Measurements from ENCODE around the gene MIXL1.
"Not testable (repeated sequence)": the region's sequence is repeated elsewhere in the genome, so short reads cannot be mapped to it uniquely, and the experiment has no call there.

MIXL1 gene

DNA sequence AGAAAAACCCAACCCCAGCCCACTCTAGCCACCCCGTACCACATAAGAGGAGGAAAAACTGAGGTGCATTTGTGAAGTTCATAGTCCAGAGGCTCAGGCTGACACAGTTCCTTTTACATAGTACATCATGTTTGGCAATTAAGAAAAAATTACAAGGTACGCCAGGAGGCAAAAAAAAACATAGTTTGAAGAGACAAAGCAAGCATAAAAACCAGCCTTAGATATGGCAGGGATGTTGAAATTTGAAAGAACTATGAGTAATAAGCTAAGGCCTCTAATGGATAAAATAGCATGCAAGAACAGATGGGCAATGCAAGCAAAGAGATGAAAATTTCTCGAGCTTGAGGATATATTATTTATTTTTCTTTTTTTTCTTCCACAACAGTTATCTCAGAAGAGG lies 31.9 kb downstream of the MIXL1 start:
- no peak for DNase-seq (ENCODE audit: insufficient read length, low spot score)
- TF ChIP-seq POLR2AphosphoS5 (IDR thresholded peaks at IDR 0.05; ENCODE audit: low read depth, low read length) = no peak
- TF ChIP-seq PAX5 (IDR thresholded peaks at IDR 0.05; ENCODE audit: insufficient read depth, low read length, severe bottlenecking) = no peak
- no peak for TF ChIP-seq POLR2A (IDR thresholded peaks at IDR 0.05; ENCODE audit: low read depth, low read length)
- TF ChIP-seq POU2F2 (IDR thresholded peaks at IDR 0.05; ENCODE audit: low read depth, low read length) = no peak
- TF ChIP-seq TAF1 (IDR thresholded peaks at IDR 0.05; ENCODE audit: low read depth, low read length) = no peak
- TF ChIP-seq SPI1 (IDR thresholded peaks at IDR 0.05; ENCODE audit: low read depth, low read length) = no peak
- FAIRE-seq = no peak

DNA sequence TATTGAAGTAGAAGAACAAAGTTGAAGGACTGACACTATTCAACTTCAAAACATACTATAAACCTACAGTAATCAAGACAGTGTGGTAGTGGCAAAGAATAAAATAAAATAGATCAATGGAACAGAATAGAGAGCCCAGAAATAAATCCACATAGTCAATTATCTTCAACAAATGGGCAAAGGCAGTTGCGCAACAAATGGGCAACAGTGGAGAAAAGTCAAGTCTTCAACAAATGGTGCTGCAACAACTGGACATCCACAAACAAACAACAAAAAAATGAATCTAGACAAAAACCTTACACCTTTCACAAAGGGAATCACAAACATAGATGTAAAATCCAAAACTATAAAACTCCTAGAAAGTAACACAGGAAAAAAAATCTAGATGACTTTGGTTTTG lies 38.4 kb downstream of the MIXL1 start:
- TF ChIP-seq POLR2A (IDR thresholded peaks at IDR 0.05; ENCODE audit: low read depth, low read length) (no peak), PAX5 (IDR thresholded peaks at IDR 0.05; ENCODE audit: insufficient read depth, low read length, severe bottlenecking) (no peak), SPI1 (IDR thresholded peaks at IDR 0.05; ENCODE audit: low read depth, low read length) (no peak), POLR2AphosphoS5 (IDR thresholded peaks at IDR 0.05; ENCODE audit: low read depth, low read length) (no peak), POU2F2 (IDR thresholded peaks at IDR 0.05; ENCODE audit: low read depth, low read length) (no peak), TAF1 (IDR thresholded peaks at IDR 0.05; ENCODE audit: low read depth, low read length) (no peak)
- no peak for DNase-seq (ENCODE audit: insufficient read length, low spot score)
- FAIRE-seq = no peak

- DNase-seq (ENCODE audit: insufficient read length, low spot score) (no peak), FAIRE-seq (no peak)
- TF ChIP-seq PAX5 (IDR thresholded peaks at IDR 0.05; ENCODE audit: insufficient read depth, low read length, severe bottlenecking) = no peak
- no peak for TF ChIP-seq TAF1 (IDR thresholded peaks at IDR 0.05; ENCODE audit: low read depth, low read length)
- TF ChIP-seq POLR2AphosphoS5 (IDR thresholded peaks at IDR 0.05; ENCODE audit: low read depth, low read length) = no peak
- no peak for TF ChIP-seq POLR2A (IDR thresholded peaks at IDR 0.05; ENCODE audit: low read depth, low read length)
- TF ChIP-seq POU2F2 (IDR thresholded peaks at IDR 0.05; ENCODE audit: low read depth, low read length) = no peak
- no peak for TF ChIP-seq SPI1 (IDR thresholded peaks at IDR 0.05; ENCODE audit: low read depth, low read length)
These were observed 45.1 kb downstream of the MIXL1 start for GRCh38 chr1:226268421-226269124.

DNA sequence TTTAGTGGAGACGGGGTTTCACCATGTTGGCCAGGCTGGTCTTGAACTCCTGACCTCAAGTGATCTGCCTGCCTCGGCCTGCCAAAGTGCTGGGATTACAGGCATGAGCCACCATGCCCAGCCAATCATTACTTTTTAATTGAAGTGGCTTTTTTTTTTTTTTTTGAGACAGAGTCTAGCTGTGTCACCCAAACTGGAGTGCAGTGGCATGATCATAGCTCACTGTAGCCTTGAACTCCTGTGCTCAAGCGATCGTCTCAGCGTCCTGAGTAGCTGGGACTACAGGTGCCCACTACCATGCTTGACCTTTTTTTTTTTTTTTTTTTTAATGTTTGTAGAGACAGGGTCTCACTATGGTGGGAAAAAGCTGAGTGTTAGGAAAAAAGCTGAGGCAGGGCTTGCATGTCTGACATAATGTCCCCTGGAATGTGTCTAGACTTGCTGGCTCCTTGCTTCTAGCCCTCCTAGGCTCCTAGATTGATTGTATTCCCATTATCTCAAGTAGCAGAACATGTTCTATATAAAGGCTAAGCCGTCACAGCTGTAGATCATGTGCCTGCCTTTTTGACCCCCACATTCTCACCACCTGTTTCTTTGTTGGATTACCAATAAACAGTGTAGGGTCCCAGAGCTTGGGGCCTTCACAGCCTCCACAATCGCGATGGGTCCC lies 48.9 kb downstream of the MIXL1 start:
- DNase-seq (ENCODE audit: insufficient read length, low spot score); FAIRE-seq: not testable (repeated sequence)

GRCh38 chr1:226274138-226274537 lies 50.7 kb downstream of the MIXL1 start:
- TF ChIP-seq TAF1 (IDR thresholded peaks at IDR 0.05; ENCODE audit: low read depth, low read length) (no peak), SPI1 (IDR thresholded peaks at IDR 0.05; ENCODE audit: low read depth, low read length) (no peak)
- FAIRE-seq = no peak
- DNase-seq (ENCODE audit: insufficient read length, low spot score) = no peak

- TF ChIP-seq PAX5 (IDR thresholded peaks at IDR 0.05; ENCODE audit: insufficient read depth, low read length, severe bottlenecking) (no peak), SPI1 (IDR thresholded peaks at IDR 0.05; ENCODE audit: low read depth, low read length) (no peak), TAF1 (IDR thresholded peaks at IDR 0.05; ENCODE audit: low read depth, low read length) (no peak), POLR2A (IDR thresholded peaks at IDR 0.05; ENCODE audit: low read depth, low read length) (no peak), POU2F2 (IDR thresholded peaks at IDR 0.05; ENCODE audit: low read depth, low read length) (no peak), POLR2AphosphoS5 (IDR thresholded peaks at IDR 0.05; ENCODE audit: low read depth, low read length) (no peak)
- DNase-seq (ENCODE audit: insufficient read length, low spot score) (no peak), FAIRE-seq (no peak)
These were observed 52.7 kb downstream of the MIXL1 start for GRCh38 chr1:226276077-226276682.
